Measurements from ENCODE around the gene XXYLT1. TPM values are rescaled to one million over a fixed set of nuclear protein-coding genes. Genes with fewer than 3 reads are reported as not detected.

The XXYLT1 gene
- total RNA-seq, 1 donor from 2014 or later: 42.9 TPM

DNA sequence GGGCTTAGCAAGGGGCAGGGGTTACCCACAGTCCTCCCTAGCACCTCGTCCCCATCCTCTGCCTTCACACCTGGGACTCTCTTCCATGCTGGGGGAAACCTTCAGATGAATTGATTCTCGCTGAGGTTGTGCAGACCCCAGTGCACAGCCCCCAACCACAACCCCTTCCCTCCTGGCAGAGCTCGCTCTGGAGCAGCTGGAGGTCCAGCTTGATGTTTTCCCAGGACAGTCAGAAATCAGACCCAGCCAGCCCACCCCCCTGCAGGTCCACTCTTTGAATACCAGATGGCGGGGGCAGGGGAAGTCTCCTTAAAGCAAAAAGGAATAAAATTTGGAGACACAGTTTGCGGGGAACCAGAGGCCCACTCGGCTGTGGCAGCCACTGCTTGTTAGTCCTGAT is 234.4 kb downstream of the XXYLT1 start:
- peaks cover 27% of the 10 kb centered on the region for H3K4me1 Mint-ChIP-seq

DNA sequence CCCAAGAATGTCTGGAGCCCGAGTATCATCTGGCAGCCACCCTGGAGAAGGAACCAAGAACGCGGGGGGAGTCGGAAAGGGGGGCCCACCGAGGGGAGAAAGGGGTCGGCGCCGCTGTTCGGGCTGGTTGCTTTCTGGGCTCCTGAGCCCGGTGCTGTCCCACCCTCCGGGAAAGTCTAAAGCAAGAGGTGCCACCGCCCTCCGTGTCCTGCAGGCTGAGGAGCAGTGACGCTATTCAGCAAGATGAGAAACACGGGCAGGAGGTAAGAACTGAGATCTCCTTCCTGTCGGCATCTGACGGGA is 234.8 kb downstream of the XXYLT1 start:
- H3K9me3 Mint-ChIP-seq: peaks cover 8% of the 10 kb centered on the region
- TF ChIP-seq, protein P1, sequence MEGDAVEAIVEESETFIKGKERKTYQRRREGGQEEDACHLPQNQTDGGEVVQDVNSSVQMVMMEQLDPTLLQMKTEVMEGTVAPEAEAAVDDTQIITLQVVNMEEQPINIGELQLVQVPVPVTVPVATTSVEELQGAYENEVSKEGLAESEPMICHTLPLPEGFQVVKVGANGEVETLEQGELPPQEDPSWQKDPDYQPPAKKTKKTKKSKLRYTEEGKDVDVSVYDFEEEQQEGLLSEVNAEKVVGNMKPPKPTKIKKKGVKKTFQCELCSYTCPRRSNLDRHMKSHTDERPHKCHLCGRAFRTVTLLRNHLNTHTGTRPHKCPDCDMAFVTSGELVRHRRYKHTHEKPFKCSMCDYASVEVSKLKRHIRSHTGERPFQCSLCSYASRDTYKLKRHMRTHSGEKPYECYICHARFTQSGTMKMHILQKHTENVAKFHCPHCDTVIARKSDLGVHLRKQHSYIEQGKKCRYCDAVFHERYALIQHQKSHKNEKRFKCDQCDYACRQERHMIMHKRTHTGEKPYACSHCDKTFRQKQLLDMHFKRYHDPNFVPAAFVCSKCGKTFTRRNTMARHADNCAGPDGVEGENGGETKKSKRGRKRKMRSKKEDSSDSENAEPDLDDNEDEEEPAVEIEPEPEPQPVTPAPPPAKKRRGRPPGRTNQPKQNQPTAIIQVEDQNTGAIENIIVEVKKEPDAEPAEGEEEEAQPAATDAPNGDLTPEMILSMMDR (IDR thresholded peaks at IDR 0.05; ENCODE audit: unreplicated experiment): no peak
- no peak overlapping the region for H3K4me3 Mint-ChIP-seq
- peaks cover 2% of the 10 kb centered on the region for H3K27me3 Mint-ChIP-seq (ENCODE audit: low read depth)
- no peak for DNase-seq (ENCODE audit: low spot score in 2 of 2, unreplicated experiment in 2 of 2)
- peaks cover 29% of the 10 kb centered on the region for H3K4me1 Mint-ChIP-seq
- H3K27ac Mint-ChIP-seq: no peak overlapping the region
- H3K36me3 Mint-ChIP-seq: no peaks in the 10 kb centered on the region

More for the DNA sequence above, 234.4 kb downstream of the XXYLT1 start:
- Mint-ChIP-seq H3K27me3 (ENCODE audit: low read depth) (peaks cover 2% of the 10 kb centered on the region), H3K36me3 (no peaks in the 10 kb centered on the region), H3K4me3 (no peak overlapping the region), H3K9me3 (peaks cover 8% of the 10 kb centered on the region), H3K27ac (no peak overlapping the region)
- TF ChIP-seq, protein P1 (IDR thresholded peaks at IDR 0.05; ENCODE audit: unreplicated experiment): no peak
- DNase-seq (ENCODE audit: low spot score in 2 of 2, unreplicated experiment in 2 of 2): no peak

DNA sequence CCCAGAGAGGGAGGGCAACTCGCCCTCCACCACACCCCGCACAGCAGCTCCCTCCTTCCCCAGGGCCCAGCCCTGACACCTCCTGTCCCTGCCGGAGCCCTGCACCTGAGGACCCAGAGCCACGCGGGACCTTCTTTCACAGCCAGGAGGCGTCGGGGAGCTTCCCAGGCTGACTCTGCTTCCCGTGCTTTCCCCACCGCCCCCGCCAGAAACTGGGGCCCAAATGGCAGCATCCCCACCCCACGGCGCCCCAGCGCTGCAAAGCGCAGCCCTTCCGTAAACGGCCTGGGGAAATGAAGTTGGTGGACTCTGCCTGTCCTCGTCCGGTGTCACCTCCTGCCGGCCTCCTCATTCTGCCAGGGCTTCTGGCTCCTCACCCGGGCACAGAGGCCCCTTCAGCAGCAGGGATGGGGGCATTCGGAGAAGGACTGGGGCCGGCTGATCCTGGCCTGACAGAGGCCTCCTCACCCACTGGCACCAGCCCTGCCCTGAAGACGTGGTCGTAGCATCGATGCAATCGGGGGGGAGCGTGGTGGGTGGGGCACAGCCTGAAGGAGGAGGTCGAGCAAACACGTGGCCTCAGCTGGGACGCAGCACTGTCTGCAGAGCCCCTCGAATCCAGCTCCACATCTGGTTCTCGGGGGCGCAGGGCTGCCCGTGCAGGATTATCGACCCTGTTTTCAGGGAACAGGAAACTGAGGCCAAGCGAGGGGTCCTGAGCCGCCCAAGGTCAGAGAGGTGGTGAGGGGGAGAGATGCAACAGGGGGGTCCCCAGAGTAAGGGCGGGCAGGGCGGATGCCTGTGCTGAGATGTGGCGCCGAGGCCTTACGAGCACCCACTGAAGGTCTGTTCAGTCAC is 235.4 kb downstream of the XXYLT1 start:
- H3K4me3 Mint-ChIP-seq: no peak overlapping the region
- peaks cover 33% of the 10 kb centered on the region for H3K4me1 Mint-ChIP-seq
- TF ChIP-seq, protein P1 (IDR thresholded peaks at IDR 0.05; ENCODE audit: unreplicated experiment): no peak
- peaks cover 2% of the 10 kb centered on the region for H3K27me3 Mint-ChIP-seq (ENCODE audit: low read depth)
- H3K36me3 Mint-ChIP-seq: no peaks in the 10 kb centered on the region
- peaks cover 8% of the 10 kb centered on the region for H3K9me3 Mint-ChIP-seq
- no peak for DNase-seq (ENCODE audit: low spot score in 2 of 2, unreplicated experiment in 2 of 2)
- no peak overlapping the region for H3K27ac Mint-ChIP-seq

DNA sequence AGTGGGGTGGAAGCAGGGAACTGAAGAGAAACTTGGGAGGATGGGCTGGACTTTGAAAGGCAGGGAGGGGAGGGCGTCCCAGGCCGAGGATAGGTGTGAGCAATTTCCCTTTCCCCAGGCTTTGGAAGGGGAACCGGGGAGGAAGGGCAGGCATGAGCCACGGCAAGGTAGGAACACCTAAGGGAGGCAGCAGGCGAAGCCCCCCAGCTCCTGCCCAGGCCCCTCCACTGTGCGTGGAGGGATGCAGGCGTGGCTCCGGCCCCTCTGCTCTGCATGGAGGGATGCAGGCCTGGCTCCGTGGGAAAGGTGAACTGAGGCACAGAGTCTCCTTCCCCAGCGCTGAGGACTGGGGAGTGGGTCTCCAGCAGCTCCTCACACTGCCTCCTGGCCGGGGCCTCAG is 236.4 kb downstream of the XXYLT1 start:
- H3K4me3 Mint-ChIP-seq: no peak overlapping the region
- no peaks in the 10 kb centered on the region for H3K36me3 Mint-ChIP-seq
- H3K4me1 Mint-ChIP-seq: peaks cover 41% of the 10 kb centered on the region
- TF ChIP-seq, protein P1 (IDR thresholded peaks at IDR 0.05; ENCODE audit: unreplicated experiment): no peak
- no peak overlapping the region for H3K27ac Mint-ChIP-seq
- no peak for DNase-seq (ENCODE audit: low spot score in 2 of 2, unreplicated experiment in 2 of 2)
- peaks cover 2% of the 10 kb centered on the region for H3K27me3 Mint-ChIP-seq (ENCODE audit: low read depth)
- H3K9me3 Mint-ChIP-seq: peaks cover 8% of the 10 kb centered on the region

DNA sequence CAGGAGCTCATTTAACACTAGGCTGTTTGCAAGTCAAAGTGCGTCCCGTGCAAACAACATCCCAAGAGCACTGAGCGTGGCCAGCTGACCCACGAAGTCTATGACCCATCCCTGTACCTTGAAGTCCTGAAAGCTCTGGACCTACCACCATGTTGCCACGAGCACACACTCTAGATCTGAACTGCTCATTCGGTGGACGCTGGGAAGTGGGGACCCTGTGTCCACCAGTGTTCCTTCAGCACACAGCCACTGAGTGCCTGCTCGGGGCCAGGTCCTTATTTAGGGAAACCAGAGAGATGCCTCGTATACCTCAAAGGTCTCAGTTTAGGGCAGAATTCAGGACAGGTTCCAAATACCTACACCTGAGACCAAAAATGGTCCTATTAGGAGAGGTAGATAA is 236.9 kb downstream of the XXYLT1 start:
- no peak overlapping the region for H3K27ac Mint-ChIP-seq
- peaks cover 39% of the 10 kb centered on the region for H3K4me1 Mint-ChIP-seq
- H3K9me3 Mint-ChIP-seq: peaks cover 8% of the 10 kb centered on the region
- no peaks in the 10 kb centered on the region for H3K36me3 Mint-ChIP-seq
- H3K27me3 Mint-ChIP-seq (ENCODE audit: low read depth): peaks cover 2% of the 10 kb centered on the region
- TF ChIP-seq, protein P1 (IDR thresholded peaks at IDR 0.05; ENCODE audit: unreplicated experiment): no peak
- DNase-seq (ENCODE audit: low spot score in 2 of 2, unreplicated experiment in 2 of 2): no peak
- no peak overlapping the region for H3K4me3 Mint-ChIP-seq
